T follicular helper cell (primary cell): Measurements from ENCODE around the gene KLK2.
"Not testable (repeated sequence)": the region's sequence is repeated elsewhere in the genome, so short reads cannot be mapped to it uniquely, and the experiment has no call there.

ENCODE experiments used
- DNase-seq: peaks from one replicate; pipeline ENCODE4 v3.0.0-alpha.2; 2020; ENCODE audit warnings: low read depth

Gene KLK2

DNA sequence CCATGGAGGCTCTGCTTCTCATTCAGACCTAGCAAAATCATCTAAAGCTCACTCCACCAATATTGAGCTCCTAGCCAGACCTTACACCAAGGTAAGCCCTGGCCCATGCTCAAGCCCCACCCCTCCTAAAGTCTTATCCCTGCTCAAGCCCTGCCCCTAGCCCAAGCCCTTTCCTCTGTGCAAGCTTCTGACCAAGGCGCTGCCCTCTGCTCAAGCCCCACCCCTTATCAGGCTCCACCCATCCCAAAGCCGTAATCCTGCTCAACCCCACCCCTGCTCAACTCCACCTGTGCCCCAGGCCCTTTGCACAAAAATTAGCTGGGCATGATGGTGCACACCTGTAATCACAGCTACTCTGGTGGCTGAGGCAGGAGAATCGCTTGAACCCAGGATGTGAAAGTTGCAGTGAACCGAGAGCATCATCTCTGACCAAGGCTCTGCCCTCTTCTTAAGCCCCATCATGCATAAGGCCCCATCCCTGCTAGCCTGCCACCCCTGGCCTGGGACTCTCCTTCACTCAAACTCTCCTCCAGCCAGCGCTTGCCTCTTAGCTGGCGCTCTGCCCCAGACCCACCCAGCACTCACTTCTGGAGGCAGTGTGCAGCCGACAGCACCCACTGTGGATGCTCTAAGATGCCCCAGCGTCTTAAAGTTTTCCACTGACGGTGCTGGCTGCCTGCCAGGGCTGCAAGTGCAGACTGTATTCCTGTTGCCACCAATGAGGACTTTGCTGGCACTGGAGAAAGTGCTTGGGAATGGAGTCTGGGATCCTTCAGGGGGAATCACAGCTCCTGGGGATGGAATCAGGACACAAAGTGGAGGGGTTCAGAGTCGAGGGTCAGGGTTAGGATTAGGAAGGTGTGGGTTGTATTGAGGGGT lies 21.5 kb downstream of the KLK2 start:
- DNase-seq = no peak

DNA sequence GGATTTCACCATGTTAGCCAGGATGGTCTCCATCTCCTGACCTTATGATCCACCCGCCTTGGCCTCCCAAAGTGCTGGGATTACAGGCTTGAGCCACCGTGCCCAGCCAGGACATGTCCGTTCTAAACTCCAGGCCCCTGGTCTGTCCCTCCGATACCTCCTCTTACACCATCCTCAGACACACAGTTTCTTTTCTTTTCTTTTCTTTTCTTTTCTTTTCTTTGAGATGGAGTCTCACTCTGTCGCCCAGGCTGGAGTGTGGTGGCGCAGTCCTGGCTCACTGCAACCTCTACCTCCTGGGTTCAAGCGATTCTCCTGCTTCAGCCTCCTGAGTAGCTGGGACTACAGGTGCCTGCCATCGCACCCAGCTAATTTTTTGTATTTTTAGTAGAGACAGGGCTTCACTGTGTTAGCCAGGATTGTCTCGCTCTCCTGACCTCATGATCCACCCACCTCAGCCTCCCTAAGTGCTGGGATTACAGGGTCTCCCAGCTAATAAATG lies 22.9 kb downstream of the KLK2 start:
- DNase-seq = not testable (repeated sequence)

DNA sequence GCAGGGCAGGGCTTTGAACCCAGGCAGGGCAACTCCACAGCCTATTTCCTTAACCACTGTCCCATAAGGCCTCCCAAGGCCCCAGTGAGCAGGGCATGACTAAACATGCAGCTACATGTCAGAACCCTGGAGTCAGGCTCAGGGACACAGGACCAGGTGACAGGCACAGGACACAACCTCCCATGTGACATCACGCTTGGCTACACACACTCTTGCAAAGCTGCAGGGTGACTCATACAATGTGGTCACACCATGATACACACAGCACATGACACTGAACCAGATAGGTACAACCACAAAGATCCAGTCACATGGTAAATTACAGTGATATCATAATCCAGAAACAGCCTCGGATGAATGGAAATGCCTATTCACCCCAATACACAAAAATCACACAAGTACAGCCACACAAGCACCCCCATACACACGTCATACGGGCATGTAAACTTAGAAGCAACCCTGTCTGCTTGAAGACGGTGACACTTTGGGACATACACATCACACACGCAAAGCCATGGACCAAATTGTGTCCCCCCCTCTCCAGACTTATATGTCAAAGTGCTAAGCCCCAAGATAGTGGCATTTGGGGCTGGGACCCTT lies 23.5 kb downstream of the KLK2 start:
- DNase-seq = no peak

DNA sequence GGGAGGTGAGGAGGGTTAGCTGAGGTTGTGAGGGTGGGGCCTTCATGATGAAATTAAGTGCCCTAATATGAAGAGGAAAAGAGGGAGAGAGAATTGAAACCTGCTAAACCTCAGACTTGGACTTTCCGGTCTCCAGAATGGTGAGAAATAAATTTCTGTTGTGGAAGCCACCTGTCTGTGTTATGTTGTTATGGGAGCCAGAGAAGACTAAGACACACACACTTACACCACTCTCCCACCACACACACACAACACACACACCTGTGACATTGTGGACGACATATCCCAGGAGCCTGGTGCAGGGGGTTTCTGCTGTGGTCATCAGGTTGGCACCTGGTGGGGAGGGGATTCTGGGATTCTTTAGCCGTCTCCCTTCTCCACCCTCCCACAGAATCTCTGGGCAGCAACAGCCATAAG lies 24.0 kb downstream of the KLK2 start:
- no peak for DNase-seq

DNA sequence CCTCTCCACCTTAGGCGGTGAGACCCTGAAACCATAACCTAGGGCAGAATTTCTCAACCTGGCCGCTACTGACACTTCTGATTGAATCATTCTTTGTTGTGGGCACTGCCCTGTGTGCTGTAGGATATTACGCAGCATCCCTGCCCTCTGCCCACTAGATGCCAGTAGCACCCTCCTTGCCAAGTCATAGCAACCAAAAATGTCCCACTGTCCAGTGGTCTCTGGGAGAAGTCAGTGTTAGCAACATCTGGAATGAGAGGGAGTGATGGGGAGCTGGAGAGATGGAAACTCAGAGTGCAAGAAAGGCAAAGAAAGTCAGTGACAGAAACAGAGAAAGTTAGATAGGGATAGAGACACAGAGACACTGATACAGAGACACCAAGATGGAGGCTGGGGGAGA lies 24.4 kb downstream of the KLK2 start:
- no peak for DNase-seq

DNA sequence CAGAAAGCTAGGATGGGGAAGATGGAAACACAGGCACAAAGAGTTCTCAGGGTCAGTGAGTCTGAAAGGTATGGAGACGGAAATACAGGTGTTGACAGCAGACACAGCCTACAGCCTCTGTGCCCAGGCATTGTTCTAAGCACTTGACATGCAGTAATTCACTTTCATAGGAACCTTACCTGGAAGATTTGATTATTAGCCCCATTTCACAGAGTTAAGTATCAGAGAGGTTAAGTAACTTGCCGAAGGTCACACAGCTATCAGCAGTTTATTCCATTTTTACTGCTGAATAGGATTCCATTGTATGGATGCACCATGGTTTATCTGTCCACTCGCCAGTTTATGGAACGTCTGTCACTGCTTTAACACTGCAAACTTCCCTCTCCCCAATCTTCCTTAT lies 24.8 kb downstream of the KLK2 start:
- DNase-seq = no peak

DNA sequence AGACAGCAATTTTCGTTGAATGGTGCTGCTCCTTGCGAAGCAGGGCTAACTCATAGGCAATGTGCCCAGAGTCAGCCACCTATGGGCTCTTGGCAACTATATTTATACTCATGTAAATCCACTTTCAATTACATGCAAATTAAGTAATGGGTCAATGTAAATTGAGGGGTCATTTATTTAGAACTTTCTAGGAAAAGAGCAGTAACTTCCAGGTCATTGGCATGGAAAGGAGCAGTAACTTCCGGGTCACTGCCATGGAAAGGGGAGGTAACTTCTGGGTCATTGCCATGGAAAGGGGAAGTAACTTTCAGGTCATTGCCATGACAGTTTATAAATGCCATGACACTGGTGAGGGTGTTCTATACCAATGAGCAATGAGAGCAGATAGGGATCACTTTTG lies 26.3 kb downstream of the KLK2 start:
- no peak for DNase-seq

DNA sequence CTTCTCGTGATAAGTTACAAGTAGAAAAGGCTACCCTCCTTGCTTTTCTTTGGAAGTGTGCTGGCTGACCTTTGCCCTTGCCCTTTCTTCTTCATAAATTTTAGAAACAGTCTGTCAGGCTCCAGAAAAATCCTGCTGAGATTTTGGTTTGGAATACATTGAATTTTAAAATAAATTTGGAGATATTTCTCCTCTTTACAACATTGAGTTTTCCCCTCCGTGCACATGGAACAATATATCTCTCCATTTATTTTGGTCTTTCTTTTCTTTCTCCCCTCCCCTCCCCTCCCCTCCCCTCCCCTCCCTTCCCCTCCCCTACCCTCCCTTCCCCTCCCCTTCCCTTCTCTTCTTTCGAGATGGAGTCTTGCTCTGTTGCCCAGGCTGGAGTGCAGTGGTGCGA lies 29.4 kb downstream of the KLK2 start:
- no peak for DNase-seq

DNA sequence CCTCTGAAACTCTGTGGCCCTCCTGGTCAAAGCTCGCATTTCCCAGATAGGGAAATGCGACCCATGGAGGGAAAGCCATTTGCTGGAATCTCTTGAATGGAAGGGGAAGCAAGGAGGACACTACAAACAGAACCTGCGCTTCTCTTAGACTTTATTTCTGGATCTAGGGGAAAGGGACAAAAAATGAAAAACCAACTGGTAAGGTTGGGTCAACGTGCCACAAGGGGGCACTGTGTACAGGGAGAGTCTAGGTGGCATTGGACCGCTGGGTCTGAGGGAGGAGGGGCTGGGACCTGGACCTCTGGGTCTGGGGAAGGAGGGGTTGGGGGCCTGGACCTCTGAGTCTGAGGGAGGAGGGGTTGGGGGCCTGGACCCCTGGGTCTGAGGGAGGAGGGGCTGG lies 33.0 kb downstream of the KLK2 start:
- no peak for DNase-seq

DNA sequence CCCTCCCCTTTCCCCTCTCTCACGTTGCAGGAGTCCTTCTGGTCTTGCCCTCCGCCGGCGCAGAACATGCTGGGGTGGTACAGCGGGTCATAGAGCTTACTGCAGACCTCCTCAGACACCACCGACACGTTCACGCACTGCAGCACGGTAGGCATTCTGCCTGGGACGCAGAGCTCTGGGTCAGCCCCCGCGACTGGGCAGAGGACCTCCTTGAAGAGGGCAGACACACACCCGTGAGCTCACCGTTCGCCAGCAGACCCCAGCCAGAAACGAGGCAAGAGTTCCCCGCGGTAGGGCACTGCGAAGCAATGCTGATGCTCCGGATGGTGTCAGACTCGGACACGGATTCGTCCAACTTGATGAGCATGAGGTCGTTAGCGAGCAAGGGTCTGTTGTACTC lies 35.1 kb downstream of the KLK2 start:
- DNase-seq = no peak

DNA sequence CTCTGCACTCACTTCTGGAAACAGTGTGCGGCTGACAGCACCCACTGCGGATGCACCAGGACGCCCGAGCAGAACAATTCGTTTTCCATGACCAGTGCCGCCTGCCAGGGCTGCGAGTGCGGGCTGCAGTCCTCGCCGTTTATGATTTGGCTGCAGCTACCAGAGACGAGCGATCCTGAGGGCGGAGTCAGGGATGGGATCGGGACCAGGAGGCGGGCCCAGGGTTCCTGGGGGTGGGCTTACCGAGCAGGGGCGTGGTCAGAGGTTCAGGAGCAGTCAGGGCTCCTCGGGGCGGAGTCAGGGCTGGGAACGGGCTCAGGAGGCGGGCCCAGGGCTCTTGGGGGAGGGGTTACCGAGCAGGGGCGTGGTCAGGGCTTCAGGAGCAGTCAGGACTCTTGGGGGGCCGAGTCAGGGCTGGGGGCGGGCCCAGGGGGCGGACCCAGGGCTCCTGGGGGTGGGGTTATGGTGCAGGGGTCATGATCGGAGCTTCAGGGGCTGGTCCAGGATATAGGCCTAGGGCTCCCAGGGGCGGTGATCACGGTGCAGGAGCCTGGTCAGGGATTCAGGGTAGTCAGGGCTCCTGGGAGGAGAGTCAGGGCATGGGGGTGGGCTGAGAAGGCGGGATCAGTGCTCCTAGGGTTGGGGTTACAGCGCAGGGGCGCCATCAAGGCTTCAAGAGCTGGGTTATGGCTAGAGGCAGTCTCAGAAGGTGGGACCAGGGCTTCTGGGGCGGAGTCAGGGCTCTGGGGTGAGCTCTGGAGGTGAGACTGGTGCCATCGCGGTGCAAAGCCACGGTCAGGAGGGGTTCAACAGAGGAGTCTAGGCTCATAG lies 36.2 kb downstream of the KLK2 start:
- DNase-seq = no peak

DNA sequence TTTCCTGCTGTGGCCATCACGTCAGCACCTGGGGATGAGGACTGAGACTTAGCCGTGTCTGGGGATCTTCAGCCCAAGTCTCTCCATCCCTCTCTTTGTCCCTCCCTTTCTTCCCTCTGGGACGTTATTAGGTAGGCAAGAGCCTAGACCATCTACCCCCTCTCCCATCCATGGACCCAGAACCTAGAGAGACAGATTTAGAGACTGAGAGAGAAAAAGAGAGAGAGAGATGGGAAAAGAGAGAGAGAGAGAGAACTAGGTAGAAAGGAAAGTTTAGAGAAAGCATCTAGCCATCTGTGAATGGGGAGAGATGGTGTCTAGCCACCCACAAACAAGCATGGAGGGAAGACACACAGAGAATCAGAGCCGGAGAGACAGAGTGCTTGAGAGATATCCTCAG lies 37.5 kb downstream of the KLK2 start:
- no peak for DNase-seq

DNA sequence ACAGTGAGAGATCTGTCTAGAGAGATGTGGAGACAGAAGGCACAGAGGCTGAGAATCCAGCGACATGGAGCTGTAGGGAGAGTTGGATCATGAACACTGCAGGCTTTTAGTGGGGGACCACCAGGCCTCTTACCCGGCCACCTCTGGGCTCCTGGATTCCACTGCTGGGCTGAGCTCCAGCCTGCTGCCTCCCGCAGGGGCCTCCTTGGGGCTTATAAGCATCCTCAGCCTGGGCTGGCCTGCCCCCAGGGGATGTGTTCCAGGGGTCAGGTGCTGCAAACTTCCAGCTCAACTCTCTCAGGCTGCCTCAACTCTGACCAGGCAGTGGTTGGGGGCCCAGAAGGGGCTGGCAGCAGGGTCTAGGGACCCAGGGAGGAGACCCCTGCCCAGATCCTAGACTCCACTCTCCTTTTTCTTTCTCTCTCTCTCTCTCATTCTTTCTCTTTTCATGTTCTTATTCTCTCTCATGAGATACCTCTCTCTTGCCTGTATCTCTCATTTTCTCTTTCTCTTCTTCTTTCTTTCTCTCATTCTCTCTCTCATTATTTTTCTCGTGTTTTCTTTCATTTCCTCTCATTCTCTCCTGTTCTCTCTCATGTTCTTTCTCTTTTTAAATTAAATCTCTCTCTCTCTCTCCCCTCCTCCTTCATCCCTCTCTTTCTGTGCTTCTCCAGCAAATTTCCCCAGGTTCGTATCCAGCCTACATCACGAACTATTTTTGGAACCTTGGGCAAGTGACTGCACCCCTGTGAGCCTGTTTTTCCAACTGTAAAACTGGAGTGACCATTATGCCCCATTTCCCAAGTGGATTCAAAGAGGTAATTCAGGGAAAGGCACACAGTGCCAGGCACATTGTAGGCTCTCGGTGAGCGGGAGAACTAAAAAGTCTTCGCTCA lies 38.2 kb downstream of the KLK2 start, which contains the start of gene KLK4:
KLK4 (minus strand) TSS at position 190 of the 896 bp plus-strand sequence. CDS start 657 bp downstream, outside the sequence.
- DNase-seq = no peak

DNA sequence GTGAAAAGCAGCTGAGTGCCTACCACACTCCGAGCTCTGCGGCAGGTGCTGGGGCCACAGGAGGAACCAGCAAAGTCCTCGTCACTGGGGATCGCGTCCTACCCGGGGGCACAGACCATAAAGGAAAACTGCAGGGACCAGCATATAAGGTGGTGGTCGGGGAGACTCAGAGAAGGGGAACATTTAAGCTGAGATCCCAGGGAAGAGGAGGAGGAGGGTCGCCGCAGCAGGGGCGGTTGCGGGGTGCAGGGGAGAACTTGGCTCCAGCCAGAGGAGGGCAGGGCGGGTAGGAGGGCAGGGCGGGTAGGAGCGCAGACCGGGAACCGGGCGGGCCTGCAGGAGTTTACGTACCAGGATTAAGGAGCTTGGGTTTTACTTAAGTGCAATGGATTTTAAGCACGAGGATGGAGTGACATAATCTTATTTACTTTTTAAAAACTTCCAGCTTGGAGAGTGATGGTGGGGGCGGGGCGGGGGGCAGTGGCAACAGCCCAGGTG lies 38.9 kb downstream of the KLK2 start:
- no peak for DNase-seq

DNA sequence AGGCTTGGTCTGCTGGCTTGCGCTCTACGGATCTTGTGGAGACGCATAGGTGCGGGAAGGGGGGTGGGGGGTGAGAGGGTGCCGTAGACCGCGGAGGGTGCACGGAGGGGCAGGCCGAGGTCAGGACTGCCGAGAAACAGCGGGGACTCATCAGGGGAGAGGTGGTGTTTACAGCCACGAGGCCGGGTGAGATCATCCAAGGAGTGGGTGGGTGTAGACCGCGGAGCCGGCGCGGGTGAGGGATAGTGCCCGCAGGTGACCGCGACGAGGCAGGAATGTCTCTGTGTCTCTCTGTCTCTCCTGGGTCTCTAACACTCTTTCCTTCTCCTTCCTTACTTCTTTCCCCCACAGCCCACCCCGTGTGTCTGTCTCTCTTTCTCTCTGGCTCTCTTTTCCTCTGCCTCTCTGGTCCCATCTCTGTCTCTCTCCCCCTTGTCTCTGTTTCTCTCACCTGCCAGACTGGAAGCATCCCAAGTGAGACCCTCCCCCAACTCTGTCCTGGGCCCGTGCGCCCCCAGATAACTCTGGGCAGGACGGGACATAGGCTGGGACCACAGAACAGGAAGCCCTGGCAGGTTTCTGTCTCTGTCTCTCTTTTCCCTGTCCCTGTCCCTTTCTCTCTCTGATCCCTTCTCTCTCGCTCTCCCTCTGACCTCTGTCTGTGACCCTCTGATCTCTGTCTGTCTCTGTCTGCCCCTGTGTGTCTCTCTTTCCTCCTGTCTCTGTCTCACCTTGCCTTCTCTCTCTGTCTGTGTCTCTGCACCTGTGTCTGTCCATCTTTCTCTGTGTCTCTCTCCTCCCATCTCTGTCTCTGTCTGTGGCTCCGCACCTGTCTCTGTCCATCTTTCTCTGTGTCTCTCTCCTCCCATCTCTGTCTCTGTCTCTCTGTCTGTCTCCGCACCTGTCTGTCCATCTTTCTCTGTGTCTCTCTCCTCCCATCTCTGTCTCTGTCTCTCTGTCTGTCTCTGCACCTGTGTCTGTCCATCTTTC lies 39.8 kb downstream of the KLK2 start:
- no peak for DNase-seq

DNA sequence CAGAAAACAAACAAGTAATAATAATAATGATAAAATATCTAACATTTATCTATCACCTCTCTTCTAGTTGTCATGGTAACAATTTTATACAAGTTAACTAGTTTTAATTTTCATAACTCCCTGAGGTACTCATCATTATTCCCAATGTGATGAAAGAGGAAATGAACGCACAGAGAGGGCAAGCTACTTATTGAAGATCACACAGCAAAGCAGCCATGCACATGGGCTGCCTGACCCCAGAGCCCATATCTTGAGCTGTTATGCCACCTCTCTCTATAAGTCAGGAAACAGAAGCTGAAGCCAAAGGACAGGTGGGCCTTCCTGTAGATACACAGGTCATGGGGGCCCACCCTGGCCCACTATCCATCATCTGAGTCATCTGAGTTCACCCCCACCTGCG lies 42.8 kb downstream of the KLK2 start:
- DNase-seq = no peak

DNA sequence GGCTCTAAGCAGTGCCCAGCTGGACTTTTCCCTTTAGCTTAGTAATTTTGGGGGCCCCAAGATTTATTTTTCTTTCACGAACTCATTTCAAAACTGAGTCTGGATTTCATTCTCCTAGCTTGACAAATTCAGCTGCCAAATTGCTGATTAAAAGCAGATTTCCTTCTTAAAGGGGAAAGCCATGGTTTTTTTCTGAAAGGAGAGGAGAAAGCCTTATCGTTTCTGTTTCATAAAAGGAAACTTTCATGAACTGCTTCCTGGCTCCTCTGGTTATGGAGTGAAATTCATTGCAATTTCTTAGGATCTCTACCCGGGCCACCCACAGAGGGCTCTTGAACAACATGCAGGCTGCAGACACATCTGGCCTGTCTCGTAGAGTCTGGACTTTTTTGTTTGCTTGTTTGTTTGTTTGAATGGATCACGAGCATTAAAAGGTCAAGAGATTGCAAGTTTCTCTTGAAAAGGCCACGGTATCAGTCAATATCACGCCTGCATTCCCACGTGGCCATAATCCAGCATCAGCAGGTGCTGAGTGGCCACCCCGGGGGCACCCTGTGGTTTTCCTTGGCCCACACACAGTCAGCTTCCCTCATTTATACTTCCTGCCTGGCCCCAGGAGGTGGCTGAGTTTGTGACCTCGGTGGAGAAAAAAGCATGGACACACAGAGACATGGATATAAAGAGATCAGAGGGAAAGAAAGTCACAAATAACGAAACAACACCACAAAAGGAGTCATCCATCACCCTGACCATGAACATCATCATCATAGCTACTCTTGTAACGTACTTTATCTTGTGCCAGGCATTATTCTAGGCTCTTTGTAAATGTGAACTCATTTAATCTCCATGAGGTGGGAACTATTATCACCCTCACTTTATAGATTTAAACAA lies 48.4 kb downstream of the KLK2 start:
- no peak for DNase-seq

DNA sequence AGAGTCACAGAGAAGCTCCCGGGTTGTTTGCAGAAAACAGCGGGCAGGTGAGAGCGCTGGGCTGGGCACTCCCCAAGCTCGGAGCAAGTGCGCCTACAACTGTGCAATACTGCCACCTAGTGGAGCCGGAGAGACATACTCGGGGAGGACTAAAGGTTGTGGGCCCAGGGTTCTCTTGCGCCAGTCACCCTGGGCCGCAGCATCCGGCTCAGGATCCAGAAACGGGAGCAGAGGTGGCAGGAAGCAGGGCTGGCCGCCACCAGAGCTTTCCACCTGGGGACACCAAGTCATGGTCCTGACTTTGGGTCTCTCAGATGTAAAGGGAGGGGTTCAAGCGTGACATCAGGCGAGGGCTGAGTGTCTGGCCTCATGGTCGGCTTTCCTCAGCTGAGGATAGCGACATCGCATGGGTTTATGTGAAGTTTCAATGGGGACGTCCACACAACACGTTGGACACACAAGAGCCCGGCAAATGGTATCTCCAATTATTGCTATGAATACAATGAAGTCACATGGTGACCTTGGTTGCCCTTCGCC lies 49.1 kb downstream of the KLK2 start:
- peak; percentile 55 for DNase-seq

DNA sequence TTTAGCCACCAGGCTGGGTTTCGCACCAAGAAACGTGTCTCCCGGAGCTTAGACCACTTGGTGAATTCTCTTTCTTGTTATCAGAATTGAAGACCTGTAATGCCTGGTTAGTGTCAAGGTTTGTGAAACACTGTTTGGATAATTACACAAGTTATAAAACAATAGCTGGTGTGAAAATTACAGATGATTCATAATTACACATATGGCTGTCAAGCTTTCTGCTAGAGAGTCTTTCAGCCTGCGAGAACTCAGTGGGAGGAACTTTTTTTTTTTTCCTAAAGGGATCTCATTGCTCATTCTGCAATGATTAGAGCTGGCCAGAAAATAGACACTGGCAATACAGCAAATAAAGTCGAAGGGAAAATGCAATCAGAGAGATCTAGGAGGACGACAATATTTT lies 51.3 kb downstream of the KLK2 start:
- DNase-seq = no peak
